KOPT-K1 (cell line): ENCODE data around the gene TRIM44.

ENCODE experiments used
- H3K27ac ChIP-seq: fragments of 200-600 bp; sonication (generic); 2 replicates; pipeline ENCODE4 v1.5.1; 2016; ENCODE audit warnings: antibody characterized with exemption, mild to moderate bottlenecking, low read depth, low read length; ENCODE audit not compliant: poor library complexity, severe bottlenecking
- H3K36me3 ChIP-seq: fragments of 200-600 bp; sonication (generic); 2 replicates; pipeline ENCODE4 v1.5.1; 2017; ENCODE audit warnings: antibody characterized with exemption, mild to moderate bottlenecking, low read length, moderate library complexity; ENCODE audit not compliant: insufficient read depth
- H3K9me3 ChIP-seq: fragments of 200-600 bp; sonication (generic); 2 replicates; pipeline ENCODE4 v1.5.1; 2017; ENCODE audit warnings: antibody characterized with exemption, low read length, mild to moderate bottlenecking; ENCODE audit not compliant: insufficient read depth, poor library complexity, severe bottlenecking

Gene TRIM44

DNA sequence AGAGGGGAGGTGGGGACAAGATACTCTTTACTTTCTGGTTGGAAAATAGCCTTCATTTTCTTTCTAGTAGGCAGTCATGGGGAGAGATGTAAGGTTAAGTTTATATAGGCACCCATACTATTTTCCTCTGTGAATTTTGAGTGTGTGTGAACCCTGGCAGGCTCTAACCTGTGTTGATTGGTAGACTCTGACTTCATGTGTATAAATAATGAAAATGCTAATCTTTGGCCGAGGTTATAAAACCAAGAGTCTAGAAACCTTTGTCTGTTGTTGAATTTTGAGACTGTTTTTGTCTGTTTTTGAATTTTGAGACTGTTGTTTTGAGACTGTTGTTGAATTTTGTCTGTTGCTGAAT is 14.0 kb downstream of the TRIM44 start:
- Histone ChIP-seq H3K9me3 (no peaks in the 10 kb centered on the region), H3K36me3 (no peaks in the 10 kb centered on the region), H3K27ac (no peak overlapping the region)

DNA sequence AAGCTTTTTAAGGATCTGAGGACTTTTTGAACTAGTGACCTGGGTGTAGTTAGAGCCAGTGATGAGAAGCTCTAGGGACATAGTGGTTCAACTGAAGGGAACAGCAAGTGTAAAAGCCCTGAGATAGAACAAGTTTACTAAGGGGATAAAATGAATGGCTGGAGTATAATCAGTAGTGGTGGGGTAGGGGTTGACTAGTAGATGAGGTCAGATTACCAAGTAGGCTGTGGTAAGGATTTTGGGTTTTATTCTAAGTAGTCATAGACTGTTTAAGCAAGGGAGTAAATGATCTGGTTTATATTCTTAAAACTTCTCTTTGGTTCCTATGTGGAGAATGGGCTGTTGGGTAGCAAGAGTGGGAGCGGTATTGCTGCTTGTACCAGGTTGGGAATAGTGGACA is 15.3 kb downstream of the TRIM44 start:
- Histone ChIP-seq H3K36me3 (no peaks in the 10 kb centered on the region), H3K27ac (no peak overlapping the region), H3K9me3 (no peaks in the 10 kb centered on the region)

DNA sequence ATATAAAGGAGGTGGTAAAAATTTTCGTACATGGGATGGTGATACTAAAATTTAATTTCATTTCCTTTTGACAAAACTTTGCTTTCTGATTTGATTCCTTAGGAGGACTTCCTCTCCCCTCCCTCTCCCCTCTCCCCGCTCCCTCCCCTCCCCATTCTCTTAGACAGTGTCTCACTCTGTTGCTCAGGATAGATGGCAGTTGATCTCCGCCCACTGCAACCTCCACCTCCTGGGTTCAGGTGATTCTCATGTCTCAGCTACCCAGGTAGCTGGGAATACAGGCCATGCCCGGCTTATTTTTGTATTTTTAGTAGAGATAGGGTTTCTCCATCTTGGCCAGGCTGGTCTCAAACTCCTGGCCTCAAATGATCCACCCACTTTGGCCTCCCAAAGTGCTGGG is 15.9 kb downstream of the TRIM44 start:
- Histone ChIP-seq H3K36me3 (no peaks in the 10 kb centered on the region), H3K27ac (no peak overlapping the region), H3K9me3 (no peaks in the 10 kb centered on the region)

DNA sequence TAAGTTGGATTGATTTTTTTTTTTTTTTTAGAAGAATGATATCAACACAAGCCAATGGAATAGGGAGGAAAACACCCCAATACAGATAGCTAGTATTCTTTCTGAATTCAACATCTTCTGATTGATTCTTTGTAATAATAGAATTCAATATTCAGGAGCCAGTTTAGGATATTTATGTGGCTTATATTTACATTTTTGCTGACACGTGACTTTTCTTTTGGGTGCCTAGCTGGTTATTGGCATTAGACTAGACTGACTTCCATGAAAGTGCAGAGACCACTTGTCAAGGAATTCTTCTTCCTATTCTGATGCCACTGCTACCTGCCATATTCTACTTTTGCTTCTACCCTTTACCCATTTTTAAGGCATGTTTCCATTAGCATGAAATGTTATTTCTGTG is 16.4 kb downstream of the TRIM44 start:
- H3K9me3 ChIP-seq, result no peaks in the 10 kb centered on the region
- H3K36me3 ChIP-seq, result no peaks in the 10 kb centered on the region
- H3K27ac ChIP-seq, result no peak overlapping the region

- Histone ChIP-seq H3K36me3 (no peaks in the 10 kb centered on the region), H3K27ac (no peak overlapping the region), H3K9me3 (no peaks in the 10 kb centered on the region)
Measured at GRCh38 chr11:35680506-35680905, 17.9 kb downstream of the TRIM44 start.

DNA sequence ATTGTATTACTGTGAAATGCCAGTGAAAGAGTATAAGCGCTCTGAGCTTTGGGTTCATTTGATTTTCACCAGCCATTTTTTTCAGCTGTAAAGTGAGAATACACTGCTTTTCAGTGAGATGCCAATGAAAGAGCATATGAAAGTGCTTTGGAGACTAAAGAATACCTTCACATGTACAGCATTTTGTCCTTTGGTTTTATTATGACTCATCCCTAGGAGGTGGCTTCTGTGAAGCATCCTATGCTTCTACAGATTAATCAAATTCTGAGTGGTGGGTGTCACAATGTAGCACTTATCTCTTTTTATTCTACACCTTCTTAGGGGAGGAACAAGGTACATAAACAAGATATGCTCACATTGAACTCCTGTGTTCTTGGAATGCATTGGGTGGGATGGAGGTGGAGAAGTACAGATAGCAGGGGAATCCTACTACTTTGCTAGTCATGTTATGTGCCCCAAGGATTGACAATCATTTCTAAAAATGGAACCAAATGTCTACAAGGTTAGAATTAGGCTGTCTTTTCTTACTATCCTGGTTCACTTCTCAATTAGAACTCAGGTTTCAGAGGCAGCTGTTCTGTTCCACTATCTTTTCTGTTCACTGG is 18.7 kb downstream of the TRIM44 start:
- Histone ChIP-seq H3K27ac (no peak overlapping the region), H3K36me3 (no peaks in the 10 kb centered on the region), H3K9me3 (no peaks in the 10 kb centered on the region)

DNA sequence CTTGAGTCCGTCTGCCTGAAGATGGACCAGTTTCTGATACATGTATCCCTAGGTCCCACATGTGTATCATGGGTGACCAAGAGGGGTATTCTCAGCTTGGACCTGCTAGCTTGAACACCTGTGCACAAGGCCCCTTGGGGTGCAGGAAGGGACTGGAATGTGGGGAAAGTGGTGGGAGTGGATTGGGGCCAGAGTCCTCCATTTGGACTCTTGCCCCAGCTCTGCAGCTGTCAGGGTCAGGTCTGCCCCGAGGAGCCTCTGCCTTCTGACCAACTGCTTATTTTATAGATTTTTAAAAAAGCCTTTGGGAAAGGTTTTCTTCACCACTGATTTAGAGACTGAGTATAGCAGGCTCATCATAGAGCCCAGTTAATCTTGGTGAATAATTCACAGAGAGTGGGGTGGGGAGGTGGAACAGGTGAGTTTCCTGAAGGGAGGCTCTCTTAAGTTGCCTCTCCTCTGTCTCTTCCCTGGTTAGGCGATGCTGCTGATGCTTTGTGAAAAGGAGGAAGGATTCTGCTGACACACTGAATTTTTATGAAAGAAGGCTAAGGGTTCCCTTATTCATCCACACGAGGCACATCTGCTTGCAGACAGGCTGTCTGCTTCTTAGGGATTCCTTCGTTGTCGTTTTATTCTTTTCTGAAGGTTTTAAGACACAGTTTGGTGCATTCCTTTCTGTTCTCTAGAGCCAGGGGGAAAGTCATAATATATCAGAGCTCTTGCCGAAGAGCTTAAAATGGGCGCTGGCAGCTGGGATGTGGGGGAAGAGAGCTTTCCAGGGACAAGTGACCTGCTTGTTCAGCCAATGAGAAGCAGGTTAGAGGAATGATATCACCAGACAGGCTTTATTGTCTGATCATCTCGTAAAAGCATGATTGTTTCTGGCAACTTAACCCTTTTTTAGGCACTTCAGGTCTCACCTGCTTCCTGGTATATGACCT is 19.9 kb downstream of the TRIM44 start:
- H3K27ac ChIP-seq, result no peak overlapping the region
- H3K36me3 ChIP-seq, result no peaks in the 10 kb centered on the region
- H3K9me3 ChIP-seq, result no peaks in the 10 kb centered on the region

DNA sequence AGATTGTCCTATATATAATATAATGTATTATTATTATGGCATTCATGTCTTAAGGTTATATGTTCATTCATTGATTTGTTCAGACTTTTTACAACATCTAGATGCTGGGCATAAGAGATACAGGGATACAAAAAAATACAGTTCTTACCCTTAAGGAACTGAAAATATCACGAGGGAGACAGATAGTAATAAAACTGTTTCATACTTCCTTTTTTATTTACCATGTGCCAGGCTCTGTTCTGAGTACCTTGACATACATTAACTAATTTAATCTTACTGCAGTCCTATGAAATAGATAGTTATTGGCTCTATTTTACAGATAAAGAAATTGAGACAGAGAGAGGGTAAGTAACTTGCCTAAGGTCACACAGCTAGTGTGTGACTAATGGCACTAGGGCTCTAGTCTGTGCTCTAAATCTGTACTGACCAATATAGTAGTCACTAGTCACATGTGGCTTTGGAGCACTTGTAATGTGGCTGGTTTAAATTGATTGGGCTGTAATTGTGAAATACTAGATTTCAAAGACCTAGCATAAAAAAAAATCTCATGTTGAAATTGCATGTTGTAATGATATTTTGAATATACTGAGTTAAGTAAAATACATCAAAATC is 21.3 kb downstream of the TRIM44 start:
- no peaks in the 10 kb centered on the region for H3K9me3 ChIP-seq
- no peak overlapping the region for H3K27ac ChIP-seq
- no peaks in the 10 kb centered on the region for H3K36me3 ChIP-seq

GRCh38 chr11:35688023-35688422 is 25.4 kb downstream of the TRIM44 start:
- Histone ChIP-seq H3K36me3 (no peaks in the 10 kb centered on the region), H3K9me3 (no peaks in the 10 kb centered on the region), H3K27ac (no peak overlapping the region)

DNA sequence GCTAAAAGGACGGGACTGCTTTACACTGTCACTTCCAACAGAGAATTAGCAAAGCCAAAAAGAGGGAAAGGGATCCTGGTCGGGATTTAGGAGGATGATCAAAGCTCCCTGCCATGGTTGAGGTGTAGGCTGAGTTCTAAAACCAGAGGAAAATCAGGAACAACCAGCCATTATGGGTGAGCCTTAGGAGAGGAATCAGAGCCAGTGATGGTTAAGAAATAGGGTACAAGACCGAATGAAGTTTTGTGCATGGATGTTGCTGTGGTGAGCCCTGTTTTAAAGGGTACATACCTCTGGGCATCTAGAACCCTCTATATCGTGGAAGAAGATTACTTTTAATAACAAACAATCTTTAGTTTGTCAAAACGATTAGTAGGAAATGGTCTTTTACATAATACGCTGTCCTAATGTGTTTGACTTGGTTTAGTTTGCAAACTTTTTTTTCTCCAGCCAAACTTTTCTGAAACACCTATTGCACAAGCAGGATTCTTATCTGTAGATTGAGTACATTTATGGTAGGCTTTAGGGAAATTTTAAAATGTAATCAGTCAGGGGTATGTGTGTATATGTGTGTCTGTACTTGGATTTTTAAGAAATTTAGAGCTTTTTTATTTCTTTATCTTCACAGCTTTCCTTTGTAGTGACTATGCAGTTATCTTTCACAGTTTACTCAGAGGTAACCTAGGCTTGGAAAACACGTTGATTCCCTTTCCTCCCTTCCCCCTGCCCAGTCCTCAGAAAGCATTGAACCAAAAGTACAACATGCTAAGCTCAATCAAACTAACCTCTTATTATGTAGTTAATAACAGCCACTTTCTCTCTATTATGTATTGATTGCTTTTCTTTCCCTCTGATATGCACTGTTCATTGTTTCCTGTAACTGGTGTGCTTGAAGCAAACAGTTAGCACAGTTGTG is 26.8 kb downstream of the TRIM44 start:
- no peaks in the 10 kb centered on the region for H3K36me3 ChIP-seq
- H3K27ac ChIP-seq, result no peak overlapping the region
- no peaks in the 10 kb centered on the region for H3K9me3 ChIP-seq

- H3K27ac ChIP-seq, result no peak overlapping the region
Measured at GRCh38 chr11:35702126-35702525, 39.6 kb downstream of the TRIM44 start.

DNA sequence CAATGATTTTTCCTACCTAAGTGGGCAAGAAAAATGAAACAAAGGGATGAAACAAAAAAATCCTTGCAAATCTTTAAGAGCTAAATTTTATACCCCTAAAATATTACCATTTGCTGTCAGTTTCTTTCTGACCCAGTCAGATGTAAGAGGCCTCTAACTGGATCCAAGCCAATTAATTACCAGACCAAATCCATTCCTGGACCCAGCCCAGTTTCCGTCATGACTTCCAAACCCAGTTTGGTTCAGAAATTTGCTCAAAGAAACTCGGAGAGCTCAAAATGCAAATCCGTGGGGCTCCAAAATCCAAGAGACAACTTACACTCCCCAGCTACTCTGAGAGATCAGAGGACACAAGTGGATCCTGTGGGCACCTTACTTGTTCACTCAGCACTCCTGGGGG is 46.8 kb downstream of the TRIM44 start:
- no peaks in the 10 kb centered on the region for H3K36me3 ChIP-seq
- no peak overlapping the region for H3K27ac ChIP-seq
- H3K9me3 ChIP-seq, result no peaks in the 10 kb centered on the region

More at GRCh38 chr11:35702126-35702525, 39.6 kb downstream of the TRIM44 start:
- H3K36me3 ChIP-seq, result no peaks in the 10 kb centered on the region
- peaks cover 5% of the 10 kb centered on the region for H3K9me3 ChIP-seq

GRCh38 chr11:35711173-35711910 is 48.8 kb downstream of the TRIM44 start:
- Histone ChIP-seq H3K9me3 (no peaks in the 10 kb centered on the region), H3K36me3 (no peaks in the 10 kb centered on the region), H3K27ac (no peak overlapping the region)

- Histone ChIP-seq H3K36me3 (no peaks in the 10 kb centered on the region), H3K27ac (no peak overlapping the region), H3K9me3 (no peaks in the 10 kb centered on the region)
Measured at GRCh38 chr11:35711924-35712323, 49.3 kb downstream of the TRIM44 start.
